Stimulated activated CD4-positive, alpha-beta T cell treated with anti-CD3 and anti-CD28 coated beads, Interleukin-12 subunit alpha, Interleukin-12 subunit beta, amount 100 ng/mL, for 48 hours (primary cell): ENCODE data around the gene PPP1R36.
A peak's percentile ranks its signal among the peaks of the same experiment; 100 is the strongest.

Source experiments
- DNase-seq, 3 donors: peaks; one replicate each; pipeline ENCODE4 v3.0.0-alpha.2; 2020; ENCODE audit warnings: low read depth in 2 of 3, low spot score in 1 of 3

The PPP1R36 gene, protein sequence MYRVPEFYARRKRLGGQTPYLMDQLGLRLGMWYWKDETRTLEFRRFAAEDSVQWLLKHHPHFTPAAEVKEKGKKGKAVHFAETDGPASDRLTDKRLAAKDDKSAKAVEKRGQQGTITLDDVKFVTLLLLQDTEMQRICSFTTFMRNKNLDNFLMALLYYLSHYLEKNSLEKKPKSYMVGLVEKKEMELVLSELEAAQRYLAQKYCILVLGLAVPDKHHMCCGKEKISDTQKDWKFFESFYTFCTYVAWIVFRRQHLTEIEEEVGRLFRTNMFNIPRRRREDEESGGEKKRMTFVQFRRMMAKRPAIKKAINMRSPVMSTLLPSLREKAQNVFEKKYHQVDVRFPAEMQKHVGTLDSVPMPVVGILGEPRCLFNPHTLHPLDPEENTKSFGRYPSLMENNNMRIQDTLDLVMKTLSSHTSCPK

GRCh38 chr14:64549791-64550620, at the start of gene PPP1R36:
PPP1R36 (plus strand) TSS chr14:64549961; CDS start chr14:64549998, 37 bp downstream.
- DNase-seq: peak in 2 of 3 donors; percentile 4 to 36

GRCh38 chr14:64500088-64500487, 49.7 kb upstream of the PPP1R36 start:
- no peak for DNase-seq

DNA sequence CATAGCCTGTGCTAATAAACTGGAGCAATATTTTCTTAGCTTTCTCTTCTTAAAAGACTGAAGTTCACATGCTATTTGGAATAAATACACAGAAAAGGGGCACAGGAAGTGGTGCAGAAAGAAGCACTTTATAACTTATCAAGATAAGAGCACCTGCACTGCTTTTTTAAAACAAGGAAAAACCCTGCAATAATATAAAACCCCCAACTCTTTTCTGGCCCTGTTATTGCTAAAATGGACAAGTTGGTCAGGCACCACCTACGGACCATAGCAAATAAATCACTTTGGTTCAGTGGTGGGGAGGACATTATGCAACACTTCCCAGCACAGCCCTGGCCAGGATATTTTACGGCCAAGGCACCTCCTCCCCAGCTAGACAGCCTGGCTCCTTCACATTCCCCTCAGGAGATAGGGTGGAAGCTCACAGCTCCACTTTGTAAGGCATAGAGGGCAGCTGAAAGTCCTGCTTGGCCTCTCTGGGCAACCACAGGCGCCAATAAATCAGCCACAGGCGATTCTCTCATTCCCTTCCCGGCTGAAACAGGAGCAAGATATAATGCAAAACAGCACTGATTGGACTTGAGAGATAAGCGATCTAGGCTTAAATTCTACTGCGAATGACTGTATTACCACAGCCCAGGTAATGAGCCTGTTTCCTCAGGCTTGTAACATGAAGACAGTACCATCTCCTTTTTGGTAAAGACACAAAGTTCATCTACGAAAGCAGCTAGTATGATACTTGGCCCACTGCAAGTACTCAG, 48.2 kb upstream of the PPP1R36 start:
- no peak for DNase-seq

DNA sequence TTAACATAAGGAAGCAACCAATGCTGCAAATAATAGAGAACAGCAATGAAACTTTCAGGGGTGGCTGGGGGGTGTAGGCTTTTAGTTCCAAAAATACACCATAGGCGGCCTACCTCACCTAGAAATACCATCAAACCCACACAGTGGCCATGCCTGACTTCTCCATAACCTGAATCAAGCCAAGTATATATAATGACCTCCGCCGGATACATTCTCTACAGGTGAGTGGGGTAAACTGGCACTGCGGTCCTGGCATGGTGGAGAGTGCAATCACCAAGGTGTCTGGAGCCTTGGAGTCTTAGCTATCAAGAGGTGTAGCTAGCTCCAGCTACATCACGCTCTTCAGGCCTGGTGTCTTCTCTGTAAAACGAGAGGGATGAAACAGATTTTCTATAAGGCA, 47.3 kb upstream of the PPP1R36 start:
- DNase-seq: no peak

- DNase-seq: peak in 1 of 3 donors; percentile 12
These were observed 46.8 kb upstream of the PPP1R36 start for GRCh38 chr14:64502887-64503433.

DNA sequence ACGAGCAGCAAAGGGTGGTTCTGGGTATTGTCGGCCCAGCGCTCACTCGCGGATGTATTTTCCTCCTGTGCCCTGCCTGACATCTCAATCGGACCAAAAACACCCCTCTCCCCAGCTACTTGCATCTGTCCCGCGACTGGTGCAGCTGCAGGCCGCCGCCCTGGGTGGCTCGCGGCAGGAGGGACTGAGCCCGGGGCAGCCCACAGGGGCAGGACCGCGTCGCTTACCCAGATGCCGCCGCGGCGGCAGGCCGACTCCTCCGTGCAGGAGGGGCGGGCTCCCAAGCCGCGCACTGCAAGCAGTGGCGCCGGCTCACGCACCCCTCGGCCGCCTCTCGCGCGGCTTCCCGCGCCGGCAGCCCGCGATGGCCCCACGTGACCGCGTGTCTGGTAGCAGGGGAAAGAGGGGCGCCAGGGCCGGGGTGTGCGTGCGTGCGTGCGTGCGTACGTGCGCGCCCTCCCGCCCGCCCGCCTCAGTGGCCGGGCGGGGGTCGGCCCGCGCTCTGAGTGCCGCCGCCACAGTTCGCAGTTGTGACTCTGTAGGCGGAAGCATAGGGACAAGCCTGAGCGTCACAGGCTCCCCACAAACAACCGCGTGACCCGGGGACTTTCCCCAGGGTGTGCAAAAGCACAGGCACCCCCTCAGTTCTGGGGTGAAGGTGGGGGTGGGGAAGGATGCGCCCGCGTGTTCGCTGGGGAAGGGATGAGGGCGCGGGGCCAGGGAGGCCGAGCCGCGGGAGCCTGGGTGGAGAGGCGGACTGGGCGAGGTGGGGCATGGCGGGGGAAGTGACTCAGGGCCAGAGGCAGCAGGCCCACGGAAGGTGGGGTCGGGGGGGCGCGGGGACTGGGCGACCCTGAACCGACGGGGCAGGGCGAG, 46.1 kb upstream of the PPP1R36 start, which contains the start of gene ZBTB25:
Gene ZBTB25, minus strand, starts transcription at position 405 of the 876 bp plus-strand sequence. CDS start 13,305 bp downstream, outside the sequence.
- peak; percentile 85 to 89 (median 87) for DNase-seq

- DNase-seq: peak; percentile 73 to 85 (median 80)
These were observed 45.4 kb upstream of the PPP1R36 start, which contains the start of gene ZBTB1 for GRCh38 chr14:64504310-64504896. ZBTB1 (plus strand) TSS chr14:64504770; CDS start chr14:64521505, 16,735 bp downstream.

GRCh38 chr14:64504897-64505794, 44.6 kb upstream of the PPP1R36 start:
- peak; percentile 79 to 83 (median 81) for DNase-seq

- DNase-seq: no peak
These were observed 43.0 kb upstream of the PPP1R36 start for GRCh38 chr14:64506721-64507120.

DNA sequence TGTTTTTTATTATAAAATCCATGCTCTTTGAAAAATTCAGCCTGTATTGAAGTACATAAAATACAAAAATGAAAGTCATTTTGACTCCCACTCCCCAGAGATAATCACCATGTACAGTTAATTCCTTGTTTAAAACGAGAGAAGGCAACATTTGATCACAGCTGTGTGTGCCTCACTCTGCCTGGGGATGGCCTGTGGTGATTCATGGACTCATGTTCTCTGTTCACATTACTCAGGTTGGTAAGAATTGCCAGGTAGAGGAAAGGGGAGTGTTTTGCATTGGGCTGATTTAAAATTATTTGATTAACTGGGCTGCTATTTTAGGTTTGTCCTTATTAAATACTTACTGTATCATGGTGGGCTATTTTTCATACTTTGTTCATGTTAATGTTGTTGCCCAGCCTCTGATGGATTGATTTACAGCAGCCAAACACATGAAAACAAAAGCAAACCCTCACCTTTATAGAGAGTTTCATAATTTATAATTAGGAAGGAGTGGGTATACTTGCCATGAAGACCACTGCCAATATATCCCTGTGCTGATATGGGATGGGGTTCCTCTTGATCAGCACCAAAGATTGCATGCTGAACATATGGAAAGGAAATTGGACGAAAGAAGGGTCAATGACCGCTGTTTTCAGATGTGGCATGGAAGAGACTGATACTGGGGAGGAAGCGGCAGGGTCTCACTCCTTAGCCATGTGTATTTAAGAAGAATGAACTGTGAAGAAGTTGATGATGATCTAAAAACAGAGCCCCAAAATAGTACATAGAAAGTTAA, 42.2 kb upstream of the PPP1R36 start:
- DNase-seq: peak in 2 of 3 donors; percentile 20

DNA sequence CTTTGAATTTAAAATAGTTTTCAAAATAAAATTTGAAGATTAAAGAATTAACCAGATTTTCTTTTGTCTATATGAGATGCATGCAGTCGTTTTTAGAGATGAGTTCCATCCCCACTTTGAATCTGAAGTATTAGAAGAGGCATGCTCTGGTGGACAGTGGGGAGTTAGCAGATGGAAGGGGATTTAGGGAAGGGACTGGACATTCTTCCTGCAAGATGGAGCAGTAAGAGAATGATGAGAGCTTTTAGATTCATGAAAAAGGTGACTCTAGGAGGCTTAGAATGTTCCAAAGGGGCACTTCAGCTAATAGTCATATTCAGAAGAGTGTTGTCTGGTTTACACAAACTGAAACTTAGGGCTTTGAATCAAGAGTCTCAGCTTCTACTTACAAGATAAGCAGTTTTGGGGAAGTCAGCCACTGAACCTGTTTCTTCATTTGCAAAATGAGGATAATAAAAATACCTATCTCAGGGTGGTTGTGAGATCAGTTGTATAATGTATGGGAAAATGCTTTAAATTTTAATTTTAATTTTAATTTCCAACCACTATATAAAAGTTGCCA, 41.5 kb upstream of the PPP1R36 start:
- no peak for DNase-seq

DNA sequence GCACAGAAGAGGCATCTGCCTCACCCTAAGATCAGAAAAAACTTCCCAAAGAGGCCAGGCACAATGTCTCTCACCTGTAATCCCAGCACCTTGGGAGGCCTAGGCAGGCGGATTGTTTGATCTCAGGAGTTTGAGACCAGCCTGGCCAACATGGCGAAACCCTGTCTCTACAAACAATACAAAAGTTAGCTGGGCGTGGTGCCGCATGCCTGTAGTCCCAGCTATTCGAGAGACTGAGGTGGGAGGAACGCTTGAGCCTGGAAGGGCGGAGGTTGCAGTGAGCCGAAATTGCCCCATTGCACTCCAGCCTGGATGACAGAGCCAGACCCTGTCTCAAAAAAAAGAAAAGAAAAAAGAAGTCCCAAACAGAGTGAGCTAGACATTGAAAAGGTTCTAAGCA, 40.7 kb upstream of the PPP1R36 start:
- no peak for DNase-seq

DNA sequence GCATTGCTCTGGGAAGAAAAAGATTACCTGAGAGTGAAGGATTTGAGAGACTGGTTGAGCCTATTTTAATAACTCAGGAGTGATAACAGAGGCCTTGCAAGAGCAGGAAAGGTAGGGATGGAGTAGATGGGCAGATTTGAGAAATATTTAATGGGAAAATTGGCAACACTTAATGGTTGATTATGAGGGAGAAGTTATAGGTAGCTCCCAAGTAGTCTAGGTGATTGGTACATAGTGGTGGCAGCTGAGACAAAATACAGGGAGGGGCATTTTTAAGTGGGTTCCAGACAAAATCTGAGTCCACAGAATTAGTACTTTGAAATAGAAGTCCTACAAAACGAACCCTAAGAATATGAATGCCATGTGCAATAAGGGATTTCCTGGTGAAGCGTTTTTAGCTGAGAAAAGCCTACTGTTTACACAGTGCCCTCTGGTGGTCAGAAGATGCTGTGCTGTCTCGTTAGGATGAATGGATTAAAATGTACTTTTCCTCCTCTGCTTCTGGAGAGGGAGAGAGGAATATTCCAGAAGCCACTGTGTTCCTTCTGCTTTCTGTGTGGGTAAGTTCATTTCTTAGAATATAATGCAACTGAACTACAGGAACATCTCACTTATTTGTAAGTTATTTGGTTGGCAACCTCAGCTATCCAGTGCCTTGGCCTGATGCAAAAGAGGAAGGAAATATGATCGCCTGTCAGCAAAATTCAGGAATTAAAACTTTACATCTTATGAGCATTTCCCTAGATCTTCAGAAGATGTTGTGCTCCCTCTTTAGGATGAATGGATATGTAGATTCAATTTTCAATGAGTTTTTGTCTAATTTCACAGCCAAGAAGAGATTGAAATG, 38.7 kb upstream of the PPP1R36 start:
- peak; percentile 24 to 74 (median 51) for DNase-seq

DNA sequence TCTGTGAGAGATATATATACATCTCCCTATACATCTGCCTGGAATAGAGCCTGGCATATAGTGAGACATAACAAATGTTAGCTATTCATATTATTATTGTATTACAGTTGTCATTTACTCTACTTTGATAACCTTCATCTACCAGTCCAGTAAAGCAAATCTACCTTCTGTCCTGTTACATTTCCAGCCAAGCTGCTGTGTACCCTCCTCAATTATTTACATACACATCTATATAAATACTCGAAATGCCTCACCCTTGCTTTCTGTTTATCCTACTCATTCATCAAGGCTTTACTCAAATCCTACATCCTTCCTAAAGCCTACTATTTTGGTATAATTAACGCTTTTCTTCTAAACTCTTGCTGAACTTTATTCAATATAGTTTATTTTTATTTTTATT, 36.5 kb upstream of the PPP1R36 start:
- DNase-seq: no peak

DNA sequence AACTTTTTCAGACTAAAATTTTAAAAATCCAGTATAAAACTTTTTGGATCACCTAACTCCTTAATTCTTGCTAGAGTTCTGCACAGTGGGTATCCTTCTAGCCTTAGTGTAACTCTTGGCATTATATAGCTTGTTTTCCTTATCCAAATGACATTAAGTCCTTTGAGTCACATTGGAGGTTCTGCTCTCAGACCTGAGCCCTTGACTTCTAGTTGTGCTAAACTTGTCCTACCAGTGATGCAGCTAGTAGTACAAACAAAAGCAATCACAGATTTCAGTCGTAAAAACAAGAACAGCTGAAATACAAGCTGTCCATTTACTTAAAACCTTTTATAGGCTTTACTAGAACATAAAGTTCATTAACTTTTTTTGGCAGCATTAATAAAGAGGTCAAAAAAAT, 34.7 kb upstream of the PPP1R36 start:
- DNase-seq: no peak

GRCh38 chr14:64516969-64517368, 32.8 kb upstream of the PPP1R36 start:
- no peak for DNase-seq
